Right lobe of liver (tissue), 4 donors: ENCODE measurements around the gene PYCARD.

ENCODE experiments used
- CTCF ChIP-seq, 4 donors: fragments of 200-600 bp in 3 of 4; fragments of 450-650 bp in 1 of 4; IDR thresholded peaks; one replicate each; pipeline versions ENCODE4 v1.5.1 to v1.8.0; 2016 to 2022; ENCODE audit warnings: antibody characterized with exemption in 4 of 4, mild to moderate bottlenecking in 2 of 4
- POLR2A ChIP-seq: fragments of 450-650 bp; IDR thresholded peaks from one replicate; pipeline ENCODE4 v1.6.1; 2017; ENCODE audit warnings: antibody characterized with exemption, mild to moderate bottlenecking
- donor health status: DM: no; HTN: no; CAD: no.
- donor health status: DM: no; HTN: no; CAD: no.
- donor health status: DM: no; HTN: yes; CAD: no.

- TF ChIP-seq CTCF (IDR thresholded peaks at IDR 0.05): no peak
- TF ChIP-seq POLR2A: no peak
Measured at GRCh38 chr16:31229501-31229900, 26.9 kb upstream of the PYCARD start.
